ENCODE data around the gene EHMT1. TPM values are rescaled to one million over a fixed set of nuclear protein-coding genes. Genes with fewer than 3 reads are reported as not detected.
A peak's percentile ranks its signal among the peaks of the same experiment; 100 is the strongest.

EHMT1 gene
- total RNA-seq, 1 donor from 2014 or later = 64.5 TPM

GRCh38 chr9:137783521-137783920, 164.7 kb downstream of the EHMT1 start:
- FAIRE-seq (no peak), DNase-seq (ENCODE audit: low read depth) (no peak)
- H3K27me3 Mint-ChIP-seq (ENCODE audit: low read depth, unreplicated experiment) = no peaks in the 10 kb centered on the region
- H4K20me1 ChIP-seq (ENCODE audit: insufficient read depth, low read length) = peaks cover 59% of the 10 kb centered on the region
- H3K27ac ChIP-seq (ENCODE audit: low read depth, low read length) = no peak overlapping the region
- H3K4me3 Mint-ChIP-seq (ENCODE audit: unreplicated experiment) = no peak overlapping the region
- no peak overlapping the region for H3K4me2 ChIP-seq (ENCODE audit: low read length)
- peaks cover 6% of the 10 kb centered on the region for H3K4me1 ChIP-seq (ENCODE audit: insufficient read depth, low read length)
- H3K9ac ChIP-seq (ENCODE audit: low read length) = no peak overlapping the region
- no peaks in the 10 kb centered on the region for H3K9me3 Mint-ChIP-seq (ENCODE audit: unreplicated experiment)
- no peaks in the 10 kb centered on the region for H3K27me3 ChIP-seq (ENCODE audit: insufficient read depth, low read length)
- H3K36me3 Mint-ChIP-seq (ENCODE audit: low read depth, unreplicated experiment) = peaks cover 28% of the 10 kb centered on the region
- no peaks in the 10 kb centered on the region for H3K9me3 ChIP-seq (ENCODE audit: insufficient read depth, low read depth, low read length)
- no peak overlapping the region for H3K27ac Mint-ChIP-seq (ENCODE audit: unreplicated experiment)
- H3K4me3 ChIP-seq (ENCODE audit: insufficient read depth, low read depth, low read length) = no peak overlapping the region
- no peak overlapping the region for H2AFZ ChIP-seq (ENCODE audit: low read depth, low read length)
- H3K36me3 ChIP-seq (ENCODE audit: insufficient read depth, low read length) = peaks cover 13% of the 10 kb centered on the region
- H3K79me2 ChIP-seq (ENCODE audit: insufficient read depth, low read length) = peaks cover 14% of the 10 kb centered on the region
- H3K4me1 Mint-ChIP-seq (ENCODE audit: low read depth, unreplicated experiment) = peaks cover 13% of the 10 kb centered on the region
- TF ChIP-seq CTCF (IDR thresholded peaks at IDR 0.05; ENCODE audit: insufficient read depth, low read depth, low read length) (no peak), EZH2 (IDR thresholded peaks at IDR 0.05; ENCODE audit: insufficient read depth, low read length) (no peak)

DNA sequence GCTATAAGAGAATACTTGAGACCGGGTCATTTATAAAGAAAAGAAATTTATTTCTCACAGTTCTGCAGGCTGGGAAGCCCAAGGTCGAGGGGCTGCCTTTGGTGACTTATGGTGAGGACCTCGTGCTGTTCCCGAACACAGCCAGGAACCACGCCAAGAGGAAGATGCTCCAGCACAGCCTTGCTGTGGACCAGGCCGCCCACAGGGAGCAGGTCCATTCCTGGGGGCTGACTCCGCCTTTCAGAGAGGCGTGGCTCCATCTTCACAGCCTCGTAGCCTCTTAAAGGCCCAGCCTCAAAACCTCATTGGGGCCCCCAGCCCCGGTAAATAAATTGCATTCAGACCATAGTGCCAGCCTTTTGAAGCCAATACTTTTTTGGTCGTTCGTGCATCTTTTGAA, 165.2 kb downstream of the EHMT1 start:
- Mint-ChIP-seq H3K36me3 (ENCODE audit: low read depth, unreplicated experiment) (peaks cover 23% of the 10 kb centered on the region), H3K4me1 (ENCODE audit: low read depth, unreplicated experiment) (peaks cover 13% of the 10 kb centered on the region), H3K27me3 (ENCODE audit: low read depth, unreplicated experiment) (no peaks in the 10 kb centered on the region), H3K27ac (ENCODE audit: unreplicated experiment) (no peak overlapping the region), H3K4me3 (ENCODE audit: unreplicated experiment) (no peak overlapping the region), H3K9me3 (ENCODE audit: unreplicated experiment) (no peaks in the 10 kb centered on the region)
- Histone ChIP-seq H3K27me3 (ENCODE audit: insufficient read depth, low read length) (no peaks in the 10 kb centered on the region), H3K4me3 (ENCODE audit: insufficient read depth, low read depth, low read length) (no peak overlapping the region), H3K9ac (ENCODE audit: low read length) (no peak overlapping the region), H2AFZ (ENCODE audit: low read depth, low read length) (no peak overlapping the region), H3K4me1 (ENCODE audit: insufficient read depth, low read length) (peaks cover 6% of the 10 kb centered on the region), H3K27ac (ENCODE audit: low read depth, low read length) (no peak overlapping the region), H3K4me2 (ENCODE audit: low read length) (no peak overlapping the region), H4K20me1 (ENCODE audit: insufficient read depth, low read length) (peaks cover 55% of the 10 kb centered on the region), H3K79me2 (ENCODE audit: insufficient read depth, low read length) (peaks cover 11% of the 10 kb centered on the region), H3K36me3 (ENCODE audit: insufficient read depth, low read length) (peaks cover 13% of the 10 kb centered on the region), H3K9me3 (ENCODE audit: insufficient read depth, low read depth, low read length) (no peaks in the 10 kb centered on the region)
- TF ChIP-seq CTCF (IDR thresholded peaks at IDR 0.05; ENCODE audit: insufficient read depth, low read depth, low read length) (no peak), EZH2 (IDR thresholded peaks at IDR 0.05; ENCODE audit: insufficient read depth, low read length) (no peak)
- FAIRE-seq (no peak), DNase-seq (ENCODE audit: low read depth) (no peak)

DNA sequence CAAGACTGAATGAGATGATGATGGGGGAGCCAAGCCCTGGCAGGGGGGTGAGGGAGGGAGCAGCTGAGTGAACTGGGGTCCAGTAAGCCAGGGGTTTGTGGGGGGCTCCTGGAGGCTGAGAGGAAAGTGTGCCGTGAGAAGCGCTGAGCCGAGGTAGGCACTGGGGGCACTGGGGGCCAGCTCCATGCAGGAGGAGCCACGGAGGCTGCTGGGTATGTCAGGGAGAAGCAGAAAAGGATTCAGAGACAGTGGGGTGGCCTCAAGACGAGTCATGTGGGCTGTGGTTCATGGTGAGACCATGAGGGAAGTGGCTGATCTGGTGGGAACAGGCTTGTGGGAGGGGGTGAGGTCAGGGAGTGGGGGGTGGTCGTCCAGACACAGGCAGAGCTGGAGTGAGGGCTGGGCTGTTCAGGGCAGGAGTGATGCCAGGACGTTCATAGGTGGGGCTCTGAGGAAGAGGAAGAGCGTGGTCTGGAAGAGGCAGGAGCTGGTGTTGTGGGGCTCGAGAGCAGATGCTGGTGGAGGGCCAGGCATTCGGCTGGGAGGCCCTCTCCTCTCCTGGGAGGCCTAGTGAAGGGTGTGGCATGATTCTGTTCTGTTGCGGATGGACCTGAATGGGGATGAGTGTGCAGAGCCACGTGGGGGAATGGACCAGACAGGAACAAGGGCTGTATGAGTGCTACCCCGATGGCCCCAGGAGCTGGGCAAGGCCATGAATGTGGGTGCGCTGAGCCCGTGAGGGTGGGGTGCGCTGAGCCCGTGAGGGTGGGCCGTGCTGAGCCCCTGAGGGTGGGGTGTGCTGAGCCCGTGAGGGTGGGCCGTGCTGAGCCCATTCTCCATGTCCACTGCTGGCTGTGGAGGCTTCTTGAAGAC, 166.1 kb downstream of the EHMT1 start:
- Histone ChIP-seq H3K27ac (ENCODE audit: low read depth, low read length) (no peak overlapping the region), H3K4me3 (ENCODE audit: insufficient read depth, low read depth, low read length) (no peak overlapping the region), H4K20me1 (ENCODE audit: insufficient read depth, low read length) (peaks cover 50% of the 10 kb centered on the region), H3K36me3 (ENCODE audit: insufficient read depth, low read length) (peaks cover 13% of the 10 kb centered on the region), H3K4me1 (ENCODE audit: insufficient read depth, low read length) (peaks cover 6% of the 10 kb centered on the region), H3K9ac (ENCODE audit: low read length) (no peak overlapping the region), H3K4me2 (ENCODE audit: low read length) (no peak overlapping the region), H3K27me3 (ENCODE audit: insufficient read depth, low read length) (no peaks in the 10 kb centered on the region), H3K9me3 (ENCODE audit: insufficient read depth, low read depth, low read length) (no peaks in the 10 kb centered on the region), H2AFZ (ENCODE audit: low read depth, low read length) (no peak overlapping the region), H3K79me2 (ENCODE audit: insufficient read depth, low read length) (peaks cover 6% of the 10 kb centered on the region)
- Mint-ChIP-seq H3K36me3 (ENCODE audit: low read depth, unreplicated experiment) (peaks cover 23% of the 10 kb centered on the region), H3K4me1 (ENCODE audit: low read depth, unreplicated experiment) (peaks cover 13% of the 10 kb centered on the region), H3K27ac (ENCODE audit: unreplicated experiment) (peak overlapping the region; percentile 68), H3K27me3 (ENCODE audit: low read depth, unreplicated experiment) (no peaks in the 10 kb centered on the region), H3K9me3 (ENCODE audit: unreplicated experiment) (no peaks in the 10 kb centered on the region), H3K4me3 (ENCODE audit: unreplicated experiment) (no peak overlapping the region)
- no peak for DNase-seq (ENCODE audit: low read depth)
- no peak for TF ChIP-seq CTCF (IDR thresholded peaks at IDR 0.05; ENCODE audit: insufficient read depth, low read depth, low read length)
- FAIRE-seq = no peak

All from astrocyte (in vitro differentiated cells and primary cell).